ENCODE measurements around the gene YWHAQ.
A peak's percentile ranks its signal among the peaks of the same experiment; 100 is the strongest.

The YWHAQ gene

GRCh38 chr2:9630736-9631552, at the start of gene YWHAQ:
TSS of gene YWHAQ (minus strand) at chr2:9630997. CDS start at chr2:9630452, 545 bp downstream.
- DNase-seq, result peak; percentile 99

DNA sequence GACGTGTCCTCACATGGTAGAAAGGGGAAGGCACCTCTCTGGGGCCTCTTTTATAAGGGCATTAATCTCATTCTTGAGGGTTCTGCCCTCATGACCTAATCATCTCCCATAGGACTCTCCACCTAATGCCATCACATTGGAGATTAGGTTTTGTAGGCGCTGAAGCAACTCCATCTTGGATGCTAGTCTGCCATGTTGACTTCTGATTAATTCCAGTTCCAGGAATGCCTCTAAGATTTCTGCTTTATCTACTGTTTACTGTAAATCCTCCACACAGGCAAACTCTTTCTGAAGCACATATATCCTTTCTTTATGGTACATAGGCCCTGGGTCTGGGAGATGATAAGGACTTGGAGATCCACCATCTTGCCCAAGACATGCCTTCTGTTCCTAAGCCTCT, 49.3 kb upstream of the YWHAQ start:
- DNase-seq, result no peak

- DNase-seq, result no peak
Observed at GRCh38 chr2:9679218-9679617, 48.4 kb upstream of the YWHAQ start.

GRCh38 chr2:9678544-9678943, 47.7 kb upstream of the YWHAQ start:
- no peak for DNase-seq

DNA sequence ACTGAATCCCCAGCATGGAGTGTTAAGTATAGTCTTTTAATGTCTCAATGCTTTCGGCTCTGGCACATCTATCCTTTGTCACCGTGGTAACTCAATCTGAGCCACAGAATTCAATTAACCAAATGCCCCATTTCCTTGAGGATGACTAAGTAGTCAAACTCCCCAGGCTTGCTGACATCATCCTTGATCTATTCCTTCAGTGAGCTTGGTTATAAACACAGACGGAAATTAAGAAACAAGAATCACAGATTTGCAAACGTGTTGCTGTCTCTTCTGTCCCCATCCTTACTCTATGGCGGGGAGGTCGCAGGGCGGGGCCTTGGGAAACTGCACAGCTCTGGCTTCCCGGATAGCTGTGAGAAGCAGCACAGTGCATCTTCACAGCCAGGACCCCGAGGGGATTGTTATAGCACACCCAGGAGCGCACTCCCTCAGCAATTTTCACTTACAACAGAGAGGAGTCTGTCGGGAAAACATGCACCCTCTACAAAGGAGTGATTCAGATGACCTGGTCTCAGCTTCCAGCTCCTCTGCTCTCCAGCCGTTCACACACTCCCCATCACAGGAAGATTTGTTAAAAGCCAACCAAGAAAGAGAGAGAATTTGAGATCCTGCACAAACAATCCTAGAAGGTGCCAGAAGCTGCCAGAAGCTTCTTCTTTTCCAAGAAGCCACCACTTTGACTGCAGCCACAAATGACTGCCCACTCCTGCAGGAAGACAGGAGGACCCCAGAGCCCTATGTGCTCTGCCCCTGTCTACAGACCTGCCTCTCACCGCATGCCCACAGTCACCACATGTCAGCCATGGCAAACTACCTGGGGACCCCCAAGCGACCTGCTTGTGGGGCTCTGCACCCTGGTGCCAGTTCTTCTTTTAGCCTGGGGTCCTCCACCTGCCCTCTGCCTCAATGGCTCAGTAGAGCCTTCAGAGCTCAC, 44.9 kb upstream of the YWHAQ start:
- DNase-seq, result no peak

DNA sequence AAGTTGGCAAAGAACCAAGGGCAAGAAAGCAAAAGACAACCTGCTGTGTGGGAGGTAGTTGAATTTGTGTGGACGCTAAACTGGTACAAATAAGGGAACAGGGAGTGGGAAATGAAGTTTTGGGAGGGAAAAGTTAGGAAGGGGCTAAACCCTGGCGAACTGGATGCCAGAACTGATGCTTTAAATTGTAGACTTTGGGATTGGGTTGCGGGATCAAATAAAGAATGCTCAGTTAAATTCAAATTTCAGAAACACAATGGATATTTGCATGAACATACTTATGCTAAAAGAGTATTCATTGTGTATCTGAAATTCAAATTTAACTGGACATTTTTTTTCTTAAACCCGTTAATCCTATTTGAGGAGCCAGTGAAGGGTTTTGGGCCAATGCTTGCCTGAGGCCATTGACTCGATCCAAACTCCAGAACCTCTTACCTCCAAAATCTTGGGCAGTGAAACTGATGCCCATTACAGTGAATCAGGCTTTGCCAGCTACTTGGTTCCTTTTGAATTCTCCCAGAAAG, 44.2 kb upstream of the YWHAQ start:
- DNase-seq, result no peak

GRCh38 chr2:9673914-9674481, 43.2 kb upstream of the YWHAQ start:
- no peak for DNase-seq

DNA sequence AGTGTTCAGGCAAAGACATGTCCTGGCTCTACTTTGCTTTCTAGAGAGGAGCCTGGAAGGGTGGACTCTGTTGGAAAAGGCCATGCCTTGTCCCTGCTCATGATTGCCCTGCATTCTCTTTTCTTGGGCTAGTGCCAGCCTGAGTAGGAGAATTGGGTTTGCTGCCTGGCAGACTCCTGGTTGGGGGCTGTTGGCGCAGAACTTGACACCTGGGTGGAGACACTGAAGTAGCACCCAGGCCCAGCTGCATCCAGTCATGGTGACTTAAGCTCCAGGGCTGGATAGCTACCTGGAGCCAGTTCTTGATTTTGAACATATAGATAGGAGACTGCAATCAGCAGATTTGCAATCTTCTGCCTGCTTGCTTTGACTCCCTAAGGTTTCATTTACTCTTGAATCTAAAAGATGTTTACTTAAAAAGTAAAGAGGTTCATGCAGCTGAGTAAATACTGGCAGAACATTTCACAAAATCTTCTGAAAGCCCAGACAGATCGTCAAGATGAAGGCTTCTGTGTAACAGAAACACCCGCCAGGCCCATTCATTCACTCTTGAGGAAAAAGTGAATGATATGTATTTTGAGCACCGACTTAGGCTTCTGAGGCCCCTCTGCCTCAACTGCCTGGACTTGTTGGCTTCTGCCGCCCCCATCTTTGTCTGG, 38.0 kb upstream of the YWHAQ start:
- DNase-seq, result no peak

DNA sequence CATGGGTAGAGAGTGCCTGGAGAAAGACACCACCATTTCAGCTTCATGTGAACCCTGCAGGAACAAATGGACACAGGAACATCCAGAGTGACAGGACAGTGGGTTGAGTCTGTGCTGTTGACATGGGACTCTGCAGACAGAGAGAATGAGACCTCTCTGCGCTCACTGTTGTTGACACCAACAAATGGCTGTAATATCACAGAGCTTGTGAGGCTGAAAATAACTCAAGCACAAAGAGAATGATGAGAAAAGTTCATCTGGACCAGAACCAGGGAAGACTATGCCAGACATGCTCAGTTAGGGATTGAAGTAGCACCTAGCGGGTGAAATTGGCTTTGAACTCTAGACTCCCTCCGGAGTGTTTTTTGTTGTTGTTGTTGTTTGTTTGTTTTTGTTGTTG, 37.0 kb upstream of the YWHAQ start:
- no peak for DNase-seq

- DNase-seq, result no peak
Observed at GRCh38 chr2:9666306-9666705, 35.5 kb upstream of the YWHAQ start.

DNA sequence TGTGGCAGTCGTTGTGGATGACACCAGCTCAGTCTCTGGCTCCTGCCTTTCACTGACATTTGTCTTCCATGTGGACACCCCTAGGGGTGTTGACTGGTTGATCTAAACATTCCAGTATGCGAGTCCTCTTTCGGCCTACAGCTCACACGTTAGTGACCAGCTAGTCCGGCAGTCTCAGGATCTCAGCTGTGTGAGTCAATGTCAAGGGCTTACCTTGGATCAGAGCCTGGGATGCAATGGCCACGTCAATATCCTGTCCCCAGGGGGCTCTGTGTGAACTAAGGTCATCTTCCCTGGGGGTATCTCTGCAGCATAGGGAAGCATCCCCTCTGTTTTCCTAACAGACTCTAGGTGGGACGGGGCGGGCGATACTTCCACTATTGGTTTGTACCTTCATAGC, 35.1 kb upstream of the YWHAQ start:
- no peak for DNase-seq

- DNase-seq, result no peak
Observed at GRCh38 chr2:9664365-9664764, 33.6 kb upstream of the YWHAQ start.

DNA sequence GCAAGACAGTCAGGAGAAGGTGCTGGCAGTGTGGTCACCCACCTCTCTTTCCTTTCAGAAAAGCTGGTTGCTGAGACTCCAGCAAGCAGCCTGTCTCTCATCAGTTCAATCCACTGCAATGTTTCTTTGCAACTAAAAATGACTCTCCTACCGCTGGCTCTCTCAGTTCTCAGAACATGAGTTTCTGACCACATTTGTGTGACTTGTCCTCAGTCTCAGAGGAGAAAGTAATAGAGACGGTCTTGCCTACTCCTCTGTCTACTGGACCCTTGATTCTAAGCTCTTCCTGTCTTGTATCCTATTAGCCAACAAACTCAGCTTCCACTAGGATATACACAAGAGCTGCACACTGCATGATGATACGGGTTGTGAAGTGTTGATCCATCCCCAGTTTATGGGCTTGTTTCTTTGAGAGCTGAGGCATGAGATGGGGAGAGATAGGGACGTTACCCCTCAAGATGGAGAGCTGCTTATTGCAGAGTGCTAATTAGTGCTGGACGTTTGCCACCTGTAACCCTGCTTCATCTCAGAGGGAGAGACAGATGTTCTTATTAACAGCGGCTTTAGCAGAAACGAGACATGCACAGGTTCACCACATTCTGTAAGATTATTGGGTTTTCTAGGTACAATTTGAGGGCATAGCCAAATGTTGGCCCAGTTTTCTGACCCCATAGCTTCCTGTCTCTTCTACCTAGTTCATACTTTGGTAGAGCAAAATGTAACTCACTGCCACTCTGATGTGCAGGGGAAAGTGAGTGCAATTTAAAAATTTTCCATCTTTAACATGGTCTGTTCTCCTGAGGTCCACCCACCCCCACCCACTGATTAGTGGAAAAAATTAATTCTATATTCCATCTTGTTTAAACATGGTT, 32.4 kb upstream of the YWHAQ start:
- DNase-seq, result no peak

DNA sequence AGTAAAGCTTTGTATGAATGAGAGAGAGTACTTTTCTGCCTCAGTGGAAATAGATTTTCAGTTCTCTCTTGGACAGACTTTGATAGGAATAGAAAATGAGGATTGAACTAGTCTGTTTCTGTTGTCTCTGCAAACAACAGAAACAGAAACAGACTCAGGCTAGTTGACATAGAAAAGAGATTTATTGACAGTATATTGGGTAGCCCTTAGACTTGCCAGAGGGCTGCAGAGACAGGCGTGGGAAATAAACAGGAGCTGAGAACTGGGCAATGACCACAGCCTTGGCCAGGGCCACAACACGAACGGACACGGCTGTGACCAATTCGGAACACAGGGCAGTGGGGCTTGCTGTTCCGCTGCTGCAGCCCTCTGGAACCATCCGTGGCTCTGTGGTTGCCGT, 30.5 kb upstream of the YWHAQ start:
- no peak for DNase-seq

DNA sequence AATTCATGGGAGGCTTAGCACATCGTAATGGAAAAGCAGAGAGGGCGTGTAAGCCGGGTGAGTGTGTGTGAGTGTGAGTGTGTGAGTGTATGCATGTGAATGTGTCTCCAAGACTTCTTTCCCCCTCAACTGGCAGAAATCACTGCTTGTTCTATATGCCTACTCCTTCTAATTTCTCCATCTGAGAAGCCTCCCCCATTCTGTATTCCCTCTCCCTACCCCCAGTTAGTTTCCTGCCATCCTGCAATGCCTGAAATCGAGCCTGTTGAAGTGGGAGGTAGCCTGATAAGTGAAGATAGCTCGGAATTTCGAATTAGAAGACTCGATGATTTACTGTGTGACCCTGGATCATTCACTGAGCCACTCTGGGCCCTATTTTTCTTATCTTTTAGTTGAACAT, 30.0 kb upstream of the YWHAQ start:
- DNase-seq, result no peak

DNA sequence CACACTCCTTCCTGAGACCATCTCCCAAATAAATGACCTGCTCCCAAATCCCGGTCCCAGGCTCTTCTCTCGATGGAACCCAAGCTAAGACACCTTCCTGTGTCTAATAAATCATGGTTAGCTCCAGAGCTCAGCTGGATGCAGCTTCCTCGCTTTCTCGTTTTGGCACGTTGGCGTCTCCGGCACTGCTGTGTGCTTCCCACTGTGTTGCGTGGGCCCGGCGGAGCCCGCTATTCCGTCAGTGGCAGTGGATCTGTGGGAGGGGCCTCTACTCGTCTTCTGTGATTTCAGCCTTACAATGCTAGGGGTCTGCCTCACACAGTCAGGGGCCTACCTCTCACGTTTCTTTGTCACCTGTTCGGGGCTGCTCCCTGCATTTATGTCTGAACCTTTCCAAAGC, 29.4 kb upstream of the YWHAQ start:
- no peak for DNase-seq

GRCh38 chr2:9658972-9659371, 28.2 kb upstream of the YWHAQ start:
- no peak for DNase-seq

- no peak for DNase-seq
Observed at GRCh38 chr2:9657731-9658130, 26.9 kb upstream of the YWHAQ start.

DNA sequence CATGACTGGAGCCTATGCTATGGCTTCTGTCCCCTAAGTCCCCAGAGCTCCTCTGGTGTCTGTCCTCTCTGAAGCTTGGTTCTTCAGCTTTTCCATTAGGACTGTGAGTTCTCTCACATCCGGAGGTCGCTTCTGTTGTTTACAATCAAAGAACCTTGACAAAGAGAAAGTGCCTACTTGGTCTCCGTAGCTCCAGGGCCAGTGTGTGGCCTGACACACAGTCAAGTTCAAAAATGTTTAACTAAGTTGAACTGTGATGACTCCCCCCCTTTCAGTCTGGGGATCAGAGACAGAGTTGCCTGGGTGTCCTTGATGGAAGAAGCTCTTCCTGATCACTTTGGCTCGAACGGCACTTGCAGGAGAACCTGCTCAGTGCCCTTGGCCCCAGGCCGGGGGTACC, 26.3 kb upstream of the YWHAQ start:
- DNase-seq, result no peak

DNA sequence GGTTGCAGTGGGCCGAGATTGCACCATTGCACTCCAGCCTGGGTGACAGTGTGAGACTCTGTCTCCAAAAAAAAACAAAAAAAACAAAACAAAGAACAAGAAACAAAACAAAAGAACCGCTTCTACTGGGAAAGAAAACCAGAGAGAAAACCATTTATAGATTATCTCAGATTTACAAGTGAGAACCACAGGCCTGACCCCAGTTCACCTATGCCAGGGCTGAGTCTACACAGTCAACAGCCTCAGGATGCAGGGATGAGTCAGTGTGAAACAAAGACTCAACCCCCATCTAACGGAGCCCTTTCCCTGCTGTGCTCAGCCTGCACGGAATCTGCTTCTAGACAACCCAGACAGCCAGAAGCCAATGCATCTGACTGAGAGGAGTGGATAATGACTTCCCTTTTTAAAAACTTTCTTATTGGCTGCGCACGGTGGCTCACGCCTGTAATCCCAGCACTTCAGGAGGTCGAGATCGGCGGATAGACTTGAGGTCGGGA, 25.5 kb upstream of the YWHAQ start:
- DNase-seq, result no peak

GRCh38 chr2:9655441-9656269, 24.9 kb upstream of the YWHAQ start:
- DNase-seq, result no peak
